Prostate gland (tissue), 2 donors: ENCODE measurements around the gene PRKAB1. TPM values are rescaled to one million over a fixed set of nuclear protein-coding genes. Genes with fewer than 3 reads are reported as not detected.

Experiments used
- DNase-seq: peaks from one replicate; pipeline ENCODE4 v3.0.0-alpha.2; 2019; ENCODE audit warnings: low spot score
- H3K27ac ChIP-seq, 2 donors: fragments of 200-600 bp; sonication (generic); 2 replicates each; pipeline ENCODE4 v1.5.1; 2017 to 2019
- H3K27me3 ChIP-seq: fragments of 200-600 bp; sonication (generic); replicated peaks from 2 replicates; pipeline ENCODE4 v1.5.1; 2019; ENCODE audit not compliant: insufficient read depth
- H3K36me3 ChIP-seq, 2 donors: fragments of 200-600 bp; sonication (generic); 1 replicate in 1 of 2; 2 replicates in 1 of 2; pipeline versions ENCODE4 v1.5.1 to v1.8.1; 2017 to 2019
- H3K4me1 ChIP-seq: fragments of 200-600 bp; sonication (generic); replicated peaks from 2 replicates; pipeline ENCODE4 v1.5.1; 2019
- H3K4me3 ChIP-seq, 2 donors: fragments of 200-600 bp; sonication (generic); 2 replicates each; pipeline ENCODE4 v1.5.1; 2017 to 2019
- H3K9me3 ChIP-seq: fragments of 200-600 bp; sonication (generic); 2 replicates; pipeline ENCODE4 v1.5.1; 2017
- POLR2A ChIP-seq: fragments of 450-650 bp; IDR thresholded peaks from one replicate; pipeline ENCODE4 v1.6.1; 2016; ENCODE audit warnings: antibody characterized with exemption, mild to moderate bottlenecking
- POLR2AphosphoS5 ChIP-seq: sonication (generic); formaldehyde crosslinking; IDR thresholded peaks from one replicate; pipeline ENCODE4 v1.6.1; 2017; ENCODE audit warnings: antibody characterized with exemption
- WGBS: methylation state at CpG from one replicate; pipeline ENCODE4 v1.1.5; 2018; 5-methylcytosine and 5-hydroxymethylcytosine counted together
- intact Hi-C: fragments of 100-400 bp; cut with DNase I; formaldehyde crosslinking; loops from one replicate; pipeline ENCODE4 v1.14.2; 2022
- total RNA-seq, 2 donors: library from RNA; depleted of rRNA; stranded (reverse); fragments of >200 nt; gene quantifications; one replicate each; pipeline ENCODE4 v1.1.0, GENCODE V29; 2016
- TF ChIP-seq, protein P1 (sequence below), 4 experiments: fragments of 200-600 bp in 2 of 4; fragments of 450-650 bp in 2 of 4; sonication (generic) in 2 of 4; IDR thresholded peaks; 1 replicate in 3 of 4; 2 replicates in 1 of 4; pipeline ENCODE4 v1.5.1; 2016 to 2019; ENCODE audit warnings: antibody characterized with exemption in 4 of 4, mild to moderate bottlenecking in 2 of 4, moderate library complexity in 2 of 4

The PRKAB1 gene
- total RNA-seq, 2 donors from 2014 or later, result 17.3 to 36.7 TPM

DNA sequence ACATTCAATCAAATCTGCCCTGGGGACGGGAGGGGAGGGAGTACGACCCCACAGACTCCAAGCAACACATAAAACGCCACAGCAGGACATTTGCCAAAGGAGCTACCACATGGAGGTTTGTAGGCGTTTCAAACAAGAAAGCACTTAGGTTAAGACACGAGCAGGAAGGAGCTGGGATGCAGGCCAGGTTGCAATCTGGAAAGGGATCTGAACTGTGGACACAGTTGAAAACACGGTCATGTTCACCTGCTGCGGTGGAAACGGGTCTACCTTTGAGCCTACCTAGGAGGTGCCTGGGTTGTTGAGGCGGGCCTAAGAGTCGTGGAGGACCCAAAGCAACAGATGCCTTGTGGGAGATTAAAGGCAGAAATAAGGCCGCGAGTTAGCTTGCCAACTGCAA, 18.4 kb downstream of the PRKAB1 start:
- intact Hi-C loops, result no loop called here
- H3K4me1 ChIP-seq, result no peaks in the 10 kb centered on the region
- H3K27me3 ChIP-seq, result no peaks in the 10 kb centered on the region
- H3K9me3 ChIP-seq, result no peaks in the 10 kb centered on the region
- no peak for TF ChIP-seq POLR2AphosphoS5
- no peaks in the 10 kb centered on the region for H3K36me3 ChIP-seq
- H3K27ac ChIP-seq, result no peak overlapping the region
- WGBS, result 49% methylated on average over 12 of the region's 12 CpGs
- no peak for DNase-seq
- no peak overlapping the region for H3K4me3 ChIP-seq

DNA sequence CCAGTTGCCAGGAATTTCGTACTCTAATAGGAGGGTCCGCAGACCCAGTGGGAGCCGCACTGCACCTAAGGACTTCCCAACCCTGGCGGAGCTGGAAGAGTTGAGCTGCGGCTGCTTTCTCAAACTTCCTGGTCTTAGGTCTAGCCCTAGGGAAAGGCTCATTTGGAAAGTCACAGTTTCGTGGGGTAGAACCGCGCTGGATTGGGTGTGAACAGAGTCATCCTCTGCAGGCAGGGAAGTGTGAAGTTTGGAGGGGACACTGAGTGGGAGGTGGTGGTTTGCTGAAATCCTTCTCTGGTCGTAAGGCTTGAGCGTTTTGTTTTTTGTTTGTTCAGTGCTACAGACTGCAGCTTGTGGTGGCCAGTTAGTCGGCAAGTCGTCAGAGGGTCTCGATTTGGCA, 18.8 kb downstream of the PRKAB1 start:
- Histone ChIP-seq H3K4me1 (no peaks in the 10 kb centered on the region), H3K27me3 (no peaks in the 10 kb centered on the region), H3K4me3 (no peak overlapping the region), H3K9me3 (no peaks in the 10 kb centered on the region), H3K36me3 (no peaks in the 10 kb centered on the region), H3K27ac (no peak overlapping the region)
- TF ChIP-seq POLR2AphosphoS5 (no peak), POLR2A (no peak)
- TF ChIP-seq, protein P1, sequence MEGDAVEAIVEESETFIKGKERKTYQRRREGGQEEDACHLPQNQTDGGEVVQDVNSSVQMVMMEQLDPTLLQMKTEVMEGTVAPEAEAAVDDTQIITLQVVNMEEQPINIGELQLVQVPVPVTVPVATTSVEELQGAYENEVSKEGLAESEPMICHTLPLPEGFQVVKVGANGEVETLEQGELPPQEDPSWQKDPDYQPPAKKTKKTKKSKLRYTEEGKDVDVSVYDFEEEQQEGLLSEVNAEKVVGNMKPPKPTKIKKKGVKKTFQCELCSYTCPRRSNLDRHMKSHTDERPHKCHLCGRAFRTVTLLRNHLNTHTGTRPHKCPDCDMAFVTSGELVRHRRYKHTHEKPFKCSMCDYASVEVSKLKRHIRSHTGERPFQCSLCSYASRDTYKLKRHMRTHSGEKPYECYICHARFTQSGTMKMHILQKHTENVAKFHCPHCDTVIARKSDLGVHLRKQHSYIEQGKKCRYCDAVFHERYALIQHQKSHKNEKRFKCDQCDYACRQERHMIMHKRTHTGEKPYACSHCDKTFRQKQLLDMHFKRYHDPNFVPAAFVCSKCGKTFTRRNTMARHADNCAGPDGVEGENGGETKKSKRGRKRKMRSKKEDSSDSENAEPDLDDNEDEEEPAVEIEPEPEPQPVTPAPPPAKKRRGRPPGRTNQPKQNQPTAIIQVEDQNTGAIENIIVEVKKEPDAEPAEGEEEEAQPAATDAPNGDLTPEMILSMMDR (IDR thresholded peaks at IDR 0.05), result no peak
- 84% methylated on average over 13 of the region's 13 CpGs for WGBS
- intact Hi-C loops, result no loop called here
- DNase-seq, result no peak

DNA sequence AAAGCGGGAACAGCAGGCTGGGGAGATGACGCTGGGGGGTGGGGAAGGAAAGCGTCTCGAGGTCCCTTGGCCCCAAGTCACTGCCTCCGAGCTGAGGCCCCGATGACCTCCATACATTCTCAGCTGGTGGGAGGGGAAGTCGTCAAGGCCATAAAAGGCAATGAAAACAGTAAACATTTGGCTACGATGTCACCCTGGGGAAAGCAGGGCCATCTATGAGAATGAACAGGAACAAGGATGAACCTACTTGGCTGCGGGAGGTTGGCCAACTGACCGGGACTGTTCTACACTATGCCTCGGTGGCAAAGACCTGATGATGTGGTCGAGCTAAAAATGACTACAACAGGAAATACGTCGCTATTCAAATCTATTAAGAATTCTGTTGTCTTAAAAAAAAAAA, 19.5 kb downstream of the PRKAB1 start:
- Histone ChIP-seq H3K4me3 (no peak overlapping the region), H3K36me3 (no peaks in the 10 kb centered on the region), H3K27me3 (no peaks in the 10 kb centered on the region), H3K4me1 (no peaks in the 10 kb centered on the region), H3K9me3 (no peaks in the 10 kb centered on the region), H3K27ac (no peak overlapping the region)
- intact Hi-C loops, result no loop called here
- no peak for TF ChIP-seq POLR2AphosphoS5
- TF ChIP-seq POLR2A, result no peak
- TF ChIP-seq, protein P1 (IDR thresholded peaks at IDR 0.05), result no peak
- 76% methylated on average over 14 of the region's 14 CpGs for WGBS
- no peak for DNase-seq

DNA sequence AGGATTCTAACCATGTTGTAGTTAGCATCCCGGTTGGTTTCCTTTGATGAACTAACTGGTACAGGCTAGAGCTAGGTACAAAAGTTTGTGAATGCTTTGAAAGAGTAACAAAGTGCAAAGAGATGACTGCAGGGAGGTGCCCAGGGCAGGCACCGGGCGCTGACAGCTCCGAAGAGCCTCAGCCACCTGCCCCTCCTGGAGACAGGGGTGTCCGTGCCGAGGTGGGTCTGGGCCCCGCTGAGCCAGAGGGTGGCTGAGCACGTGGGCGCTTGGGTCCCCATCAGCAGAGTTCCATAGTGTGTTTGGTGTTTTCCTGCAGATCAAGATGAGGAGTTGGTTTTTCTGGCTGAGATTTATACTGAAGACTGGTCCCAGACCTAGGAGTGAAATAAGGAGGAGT, 19.9 kb downstream of the PRKAB1 start:
- Histone ChIP-seq H3K9me3 (no peaks in the 10 kb centered on the region), H3K4me1 (no peaks in the 10 kb centered on the region), H3K27ac (no peak overlapping the region), H3K4me3 (no peak overlapping the region), H3K36me3 (no peaks in the 10 kb centered on the region), H3K27me3 (no peaks in the 10 kb centered on the region)
- TF ChIP-seq, protein P1 (IDR thresholded peaks at IDR 0.05), result no peak
- TF ChIP-seq POLR2A (no peak), POLR2AphosphoS5 (no peak)
- intact Hi-C loops, result no loop called here
- WGBS, result 96% methylated on average over 9 of the region's 9 CpGs
- DNase-seq, result no peak

DNA sequence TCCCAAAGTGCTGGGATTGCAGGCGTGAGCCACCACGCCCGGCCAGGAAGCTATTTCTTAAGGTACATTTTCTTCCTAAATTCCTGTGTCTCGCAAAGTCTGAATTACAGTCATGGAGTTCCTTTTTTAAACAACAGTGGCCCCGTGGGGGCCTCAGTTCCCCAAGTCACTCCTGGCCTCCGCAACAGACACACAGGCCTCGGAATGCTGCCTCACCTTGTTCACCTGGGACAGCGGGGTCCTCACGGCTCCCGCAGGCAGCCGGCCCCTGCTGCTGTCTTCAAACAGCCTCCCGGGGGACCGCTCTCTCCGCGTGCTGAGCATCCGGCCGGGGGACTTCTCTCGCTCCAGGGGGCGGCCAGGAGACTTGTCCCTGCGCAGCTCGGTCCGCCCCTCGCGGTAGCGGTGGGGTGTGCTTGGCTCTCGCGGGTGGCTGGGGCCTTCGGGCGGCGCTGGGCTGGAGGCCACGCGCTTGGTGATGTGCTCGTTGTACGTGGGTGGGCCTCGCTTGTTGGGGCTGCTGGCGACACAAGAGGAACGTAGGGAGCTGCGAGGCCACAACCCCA, 22.1 kb downstream of the PRKAB1 start:
- 98% methylated on average over 37 of the region's 38 CpGs for WGBS
- Histone ChIP-seq H3K36me3 (no peaks in the 10 kb centered on the region), H3K4me1 (no peaks in the 10 kb centered on the region), H3K27me3 (no peaks in the 10 kb centered on the region), H3K27ac (no peak overlapping the region), H3K9me3 (no peaks in the 10 kb centered on the region), H3K4me3 (no peak overlapping the region)
- no peak for TF ChIP-seq POLR2A
- no peak for TF ChIP-seq POLR2AphosphoS5
- TF ChIP-seq, protein P1 (IDR thresholded peaks at IDR 0.05), result no peak
- intact Hi-C loops, result no loop called here
- no peak for DNase-seq
